ENCODE results near the gene UXT. TPM values are rescaled to one million over a fixed set of nuclear protein-coding genes. Genes with fewer than 3 reads are reported as not detected.

The UXT gene, protein sequence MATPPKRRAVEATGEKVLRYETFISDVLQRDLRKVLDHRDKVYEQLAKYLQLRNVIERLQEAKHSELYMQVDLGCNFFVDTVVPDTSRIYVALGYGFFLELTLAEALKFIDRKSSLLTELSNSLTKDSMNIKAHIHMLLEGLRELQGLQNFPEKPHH
- total RNA-seq: 10 to 100 TPM; 40.2 to 53.5 (median 49.5) TPM
- long read RNA-seq, transcript UXT-202 (6 exons, 701 nt): minor isoform, 6 of 31 reads
- long read RNA-seq, transcript UXT-201 (7 exons, 574 nt): major isoform, 22 of 31 reads
- long read RNA-seq, partial matches to known transcripts: 0 of 31 reads
- long read RNA-seq, other reads (novel, unspliced or antisense): 3 of 31 reads

DNA sequence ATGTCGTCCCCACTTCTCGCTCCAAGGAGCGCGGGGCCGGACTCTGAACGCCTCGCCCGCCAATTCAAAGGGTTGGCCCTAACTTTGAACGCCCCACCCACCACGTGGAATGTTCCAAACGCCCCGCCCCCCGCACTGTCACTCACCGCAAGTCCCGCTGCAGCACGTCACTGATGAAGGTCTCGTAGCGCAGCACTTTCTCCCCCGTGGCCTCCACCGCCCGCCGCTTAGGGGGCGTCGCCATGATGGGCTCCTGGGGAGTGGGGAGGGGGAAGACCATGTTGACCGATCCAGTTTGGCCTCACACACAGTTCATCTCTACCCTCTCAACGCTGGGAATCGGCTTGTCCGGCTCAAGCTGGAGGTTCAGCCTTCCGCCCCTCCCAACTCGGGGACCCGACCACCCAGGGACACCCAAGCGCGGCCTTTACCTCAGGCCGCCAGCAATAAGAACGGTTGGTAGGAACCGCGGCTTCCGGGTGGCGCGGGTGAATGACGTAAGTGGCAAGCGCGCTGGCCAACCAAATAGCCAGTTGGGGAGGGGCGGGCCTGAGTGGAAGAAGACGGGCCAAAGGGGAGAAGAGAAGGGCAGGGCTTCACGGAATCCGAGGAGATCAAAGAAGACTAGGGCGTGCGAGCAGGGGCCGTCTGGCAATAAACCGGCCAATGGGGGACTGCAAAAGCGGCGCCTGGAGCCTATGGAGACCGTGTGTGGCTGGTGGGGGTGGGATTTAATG, at the start of gene UXT:
Gene UXT, minus strand, starts transcription at position 497 of the 737 bp plus-strand sequence. Its CDS starts 253 bp downstream, at position 244.
- TF ChIP-seq, protein P1, sequence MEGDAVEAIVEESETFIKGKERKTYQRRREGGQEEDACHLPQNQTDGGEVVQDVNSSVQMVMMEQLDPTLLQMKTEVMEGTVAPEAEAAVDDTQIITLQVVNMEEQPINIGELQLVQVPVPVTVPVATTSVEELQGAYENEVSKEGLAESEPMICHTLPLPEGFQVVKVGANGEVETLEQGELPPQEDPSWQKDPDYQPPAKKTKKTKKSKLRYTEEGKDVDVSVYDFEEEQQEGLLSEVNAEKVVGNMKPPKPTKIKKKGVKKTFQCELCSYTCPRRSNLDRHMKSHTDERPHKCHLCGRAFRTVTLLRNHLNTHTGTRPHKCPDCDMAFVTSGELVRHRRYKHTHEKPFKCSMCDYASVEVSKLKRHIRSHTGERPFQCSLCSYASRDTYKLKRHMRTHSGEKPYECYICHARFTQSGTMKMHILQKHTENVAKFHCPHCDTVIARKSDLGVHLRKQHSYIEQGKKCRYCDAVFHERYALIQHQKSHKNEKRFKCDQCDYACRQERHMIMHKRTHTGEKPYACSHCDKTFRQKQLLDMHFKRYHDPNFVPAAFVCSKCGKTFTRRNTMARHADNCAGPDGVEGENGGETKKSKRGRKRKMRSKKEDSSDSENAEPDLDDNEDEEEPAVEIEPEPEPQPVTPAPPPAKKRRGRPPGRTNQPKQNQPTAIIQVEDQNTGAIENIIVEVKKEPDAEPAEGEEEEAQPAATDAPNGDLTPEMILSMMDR (IDR thresholded peaks at IDR 0.05): no peak
- TF ChIP-seq POLR2A (IDR thresholded peaks at IDR 0.05): peak; percentile 85
- no peaks in the 10 kb centered on the region for H3K27me3 ChIP-seq
- peaks cover 0 to 14% (median under 1%) of the 10 kb centered on the region in 4 donors for H3K36me3 ChIP-seq
- no peaks in the 10 kb centered on the region for H3K4me1 ChIP-seq
- ATAC-seq (peak; percentile 92 to 95 (median 92)), DNase-seq (peak; percentile 89 to 94 (median 93))
- H3K27ac ChIP-seq: peak within 1 kb of the TSS; percentile 91 to 98 (median 98)
- WGBS (ENCODE audit: insufficient coverage, low coverage, low lambda C conversion rate, missing lambda C conversion rate): 8% methylated on average over 28 of the region's 54 CpGs
- peak within 1 kb of the TSS; percentile 45 to 62 (median 61) for H3K4me3 ChIP-seq
- H3K9me3 ChIP-seq: no peaks in the 10 kb centered on the region
- intact Hi-C loops (cut with DNase I): no loop called here

DNA sequence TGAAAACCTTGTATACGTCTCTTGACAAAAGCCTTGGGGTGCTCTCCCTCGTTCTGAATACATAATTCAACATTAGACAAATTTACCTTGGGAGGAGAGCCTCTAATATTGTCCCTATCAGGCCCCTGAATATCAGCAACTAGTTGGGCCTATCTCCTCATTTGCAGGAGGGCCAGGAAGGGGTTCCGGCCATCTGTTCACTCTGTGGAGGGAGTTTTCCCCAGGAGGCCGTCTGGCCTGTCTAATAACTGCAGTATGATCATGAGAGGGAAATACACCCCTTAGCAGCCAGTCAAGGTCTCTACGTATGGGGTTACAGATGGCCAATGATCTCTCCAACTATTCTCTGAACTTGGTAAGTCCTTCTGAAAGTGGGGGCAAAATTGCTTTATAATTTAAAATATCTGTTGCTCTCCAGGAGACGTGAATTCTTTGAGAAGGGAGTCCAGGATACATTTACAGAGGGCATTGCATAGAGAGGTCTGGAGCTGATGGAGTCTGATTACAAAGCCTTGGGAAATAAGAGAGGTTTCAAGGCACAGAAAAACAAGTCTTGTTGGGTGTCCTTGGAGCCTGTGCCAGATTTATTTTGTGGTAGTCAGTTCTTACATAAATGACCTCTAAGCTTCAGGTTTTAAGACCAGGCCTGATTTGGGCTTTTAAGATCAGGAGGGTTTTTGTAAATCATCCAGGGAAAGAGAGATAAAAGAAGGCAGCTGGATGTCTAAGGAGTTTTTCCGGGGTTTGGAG, 48.2 kb upstream of the UXT start:
- 49% methylated on average over 7 of the region's 7 CpGs for WGBS (ENCODE audit: insufficient coverage, low coverage, low lambda C conversion rate, missing lambda C conversion rate)
- TF ChIP-seq, protein P1 (IDR thresholded peaks at IDR 0.05): no peak
- TF ChIP-seq POLR2A (IDR thresholded peaks at IDR 0.05): no peak
- DNase-seq (no peak), ATAC-seq (no peak)
- no peaks in the 10 kb centered on the region for H3K9me3 ChIP-seq
- intact Hi-C loops (cut with DNase I): no loop called here
- H3K27me3 ChIP-seq: no peaks in the 10 kb centered on the region
- H3K36me3 ChIP-seq: no peaks in the 10 kb centered on the region
- no peaks in the 10 kb centered on the region for H3K4me1 ChIP-seq
- no peak overlapping the region for H3K4me3 ChIP-seq
- H3K27ac ChIP-seq: no peak overlapping the region

DNA sequence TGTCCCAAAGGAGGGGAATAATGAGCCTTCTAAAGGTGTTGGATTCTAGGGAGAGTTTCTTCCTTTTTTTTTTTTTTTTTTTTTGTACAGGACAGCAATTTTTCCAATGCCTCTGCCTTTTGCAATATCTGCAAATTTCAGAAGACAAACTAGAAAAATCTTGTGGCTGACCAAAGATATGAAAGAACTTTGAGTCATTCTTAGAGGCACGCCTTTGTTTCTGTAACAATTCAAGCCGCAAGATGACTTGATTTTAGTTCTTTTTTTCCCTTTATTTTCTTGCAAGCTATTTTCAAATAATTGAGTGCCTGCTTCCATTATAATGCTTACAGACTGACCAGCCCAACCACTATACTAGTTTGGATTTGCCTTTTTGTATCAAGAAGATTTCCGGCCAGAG, 47.6 kb upstream of the UXT start:
- Histone ChIP-seq H3K27me3 (no peaks in the 10 kb centered on the region), H3K27ac (no peak overlapping the region), H3K9me3 (no peaks in the 10 kb centered on the region), H3K4me3 (no peak overlapping the region), H3K36me3 (no peaks in the 10 kb centered on the region), H3K4me1 (no peaks in the 10 kb centered on the region)
- DNase-seq: no peak
- no peak for ATAC-seq
- TF ChIP-seq, protein P1 (IDR thresholded peaks at IDR 0.05): no peak
- TF ChIP-seq POLR2A (IDR thresholded peaks at IDR 0.05): no peak
- 52% methylated on average over 3 of the region's 3 CpGs for WGBS (ENCODE audit: insufficient coverage, low coverage, low lambda C conversion rate, missing lambda C conversion rate)
- intact Hi-C loops (cut with DNase I): no loop called here

DNA sequence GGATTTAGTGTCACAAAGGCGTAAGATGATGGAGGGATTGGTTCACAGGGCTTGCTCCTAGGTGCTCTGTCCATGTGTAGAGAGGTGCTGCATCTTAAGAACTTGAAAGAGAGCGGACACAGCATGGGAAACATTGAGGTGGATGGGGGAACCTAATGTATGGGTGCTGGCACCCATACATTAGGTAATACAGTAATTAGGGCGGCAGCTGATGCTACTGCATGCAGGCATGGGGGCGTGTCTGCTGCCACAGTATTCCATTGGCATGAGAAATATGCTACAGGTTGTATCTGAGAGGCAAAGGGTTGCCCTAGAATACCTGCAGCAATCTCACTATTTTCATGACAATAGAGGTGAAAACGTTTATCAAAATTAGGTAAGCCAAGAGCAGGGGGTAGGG, 45.8 kb upstream of the UXT start:
- intact Hi-C loops (cut with DNase I): no loop called here
- WGBS (ENCODE audit: insufficient coverage, low coverage, low lambda C conversion rate, missing lambda C conversion rate): 21% methylated on average over 4 of the region's 5 CpGs
- no peak overlapping the region for H3K27ac ChIP-seq
- no peak overlapping the region for H3K4me3 ChIP-seq
- TF ChIP-seq, protein P1 (IDR thresholded peaks at IDR 0.05): no peak
- no peak for TF ChIP-seq POLR2A (IDR thresholded peaks at IDR 0.05)
- ATAC-seq: no peak
- H3K36me3 ChIP-seq: no peaks in the 10 kb centered on the region
- H3K9me3 ChIP-seq: no peaks in the 10 kb centered on the region
- DNase-seq: no peak
- no peaks in the 10 kb centered on the region for H3K27me3 ChIP-seq
- H3K4me1 ChIP-seq: no peaks in the 10 kb centered on the region

Measured in right lobe of liver (tissue), 6 donors.